Renal cortex interstitium (tissue), 11 donors: ENCODE measurements around the gene SMARCAL1. TPM values are rescaled to one million over a fixed set of nuclear protein-coding genes. Genes with fewer than 3 reads are reported as not detected.
"Not testable (repeated sequence)": the region's sequence is repeated elsewhere in the genome, so short reads cannot be mapped to it uniquely, and the experiment has no call there.

ENCODE experiments used
- DNase-seq, 11 donors: peaks; one replicate each; pipeline ENCODE4 v3.0.0-alpha.2; 2013; ENCODE audit warnings: low read depth in 9 of 11, low spot score in 4 of 11; ENCODE audit errors: extremely low read depth in 1 of 11
- polyA plus RNA-seq, 3 donors: library from polyadenylated mRNA; unstranded; fragments of 120-200 nt; gene quantifications; one replicate each; pipeline ENCODE4 v1.2.1, GENCODE V29; 2013; ENCODE audit not compliant: insufficient read length in 3 of 3

SMARCAL1 gene
- polyA plus RNA-seq, 3 donors = 26.9 to 31.6 (median 29.4) TPM

DNA sequence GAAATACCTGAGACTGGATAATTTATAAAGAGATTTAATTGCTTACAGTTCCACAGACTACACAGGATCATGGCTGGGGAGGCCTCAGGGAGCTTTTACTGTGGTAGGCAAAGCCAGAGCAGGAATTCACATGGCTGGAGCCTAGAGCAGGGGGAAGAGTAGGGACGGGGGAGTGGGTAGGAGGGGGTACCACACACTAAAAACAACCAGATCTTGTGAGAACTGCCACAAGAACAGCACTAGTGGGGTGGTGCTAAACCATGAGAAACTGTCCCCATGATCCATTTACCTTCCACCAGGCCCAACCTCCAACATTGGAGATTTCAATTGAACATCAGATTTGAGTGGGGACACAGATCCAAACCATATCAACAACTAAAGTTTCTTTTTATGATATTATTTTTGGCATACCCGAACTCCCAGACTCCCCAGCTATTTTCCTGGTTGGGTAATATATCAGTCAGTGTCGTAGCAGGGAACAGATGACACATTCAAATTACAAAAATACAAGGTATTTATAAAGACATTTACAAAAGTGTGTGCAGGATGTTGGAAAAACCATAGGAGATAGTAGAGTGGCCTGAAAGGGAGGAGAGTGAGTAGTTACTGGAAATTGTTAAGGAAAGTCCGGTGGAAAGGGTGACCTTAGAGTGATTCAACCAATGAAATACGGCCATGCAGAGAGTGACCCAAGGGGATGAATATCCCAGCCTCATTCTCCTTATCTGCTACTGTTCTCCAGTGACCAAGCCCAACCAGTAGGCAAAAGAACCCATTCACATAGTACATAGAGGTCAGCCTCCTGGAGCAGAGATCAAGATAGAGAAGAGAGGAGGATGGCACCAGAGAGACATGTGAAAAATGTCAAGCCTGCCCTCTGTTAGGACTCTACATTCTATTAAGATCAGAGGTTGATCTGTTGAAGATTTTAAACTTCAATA lies 95.2 kb downstream of the SMARCAL1 start:
- no peak for DNase-seq

DNA sequence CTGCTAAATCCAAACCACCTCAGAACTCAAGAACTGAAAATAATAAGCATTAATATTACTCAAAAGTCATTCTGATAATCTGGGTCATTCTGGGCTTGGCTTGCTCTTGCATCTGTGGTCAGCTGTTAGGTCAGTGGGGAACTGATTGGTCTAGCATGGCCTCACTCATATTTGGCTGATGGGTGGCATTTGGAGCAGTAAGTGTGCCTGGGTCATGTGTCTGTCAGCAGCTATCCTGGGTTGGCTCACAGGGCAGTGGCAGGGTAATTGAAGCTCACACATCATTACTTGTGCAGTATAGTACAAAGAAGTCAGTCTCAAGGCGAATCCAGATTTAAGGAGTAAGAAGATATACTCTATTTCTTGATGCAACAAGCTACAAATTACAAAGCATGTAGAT lies 95.9 kb downstream of the SMARCAL1 start:
- no peak for DNase-seq

DNA sequence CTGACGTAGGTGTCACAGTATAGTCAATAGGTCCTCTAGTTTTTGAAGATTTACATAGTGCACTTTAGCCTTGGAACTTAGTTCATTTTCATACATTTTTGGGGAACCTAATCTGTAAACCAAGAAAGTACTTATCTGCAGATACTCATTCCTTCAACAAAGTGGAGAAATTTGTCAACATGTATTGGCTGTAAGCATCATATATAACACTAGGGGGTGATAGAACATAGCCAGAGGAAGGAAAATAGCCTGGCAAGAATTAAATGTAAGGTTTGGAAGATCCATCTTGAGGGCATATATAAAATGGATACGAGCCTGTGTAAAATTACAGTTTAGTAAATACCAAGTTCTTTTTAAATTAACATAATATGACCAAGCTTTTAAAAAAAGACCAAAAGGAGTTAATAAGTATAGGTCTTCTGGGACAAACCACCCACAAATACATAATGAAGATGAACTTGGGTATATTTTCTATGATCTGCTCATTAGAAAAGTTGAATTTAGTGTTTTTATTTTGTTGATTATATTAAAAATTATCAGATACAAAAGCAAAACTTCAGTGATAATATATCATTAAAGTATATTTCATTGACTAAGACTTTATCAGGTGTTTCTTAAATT lies 104.6 kb downstream of the SMARCAL1 start:
- no peak for DNase-seq

DNA sequence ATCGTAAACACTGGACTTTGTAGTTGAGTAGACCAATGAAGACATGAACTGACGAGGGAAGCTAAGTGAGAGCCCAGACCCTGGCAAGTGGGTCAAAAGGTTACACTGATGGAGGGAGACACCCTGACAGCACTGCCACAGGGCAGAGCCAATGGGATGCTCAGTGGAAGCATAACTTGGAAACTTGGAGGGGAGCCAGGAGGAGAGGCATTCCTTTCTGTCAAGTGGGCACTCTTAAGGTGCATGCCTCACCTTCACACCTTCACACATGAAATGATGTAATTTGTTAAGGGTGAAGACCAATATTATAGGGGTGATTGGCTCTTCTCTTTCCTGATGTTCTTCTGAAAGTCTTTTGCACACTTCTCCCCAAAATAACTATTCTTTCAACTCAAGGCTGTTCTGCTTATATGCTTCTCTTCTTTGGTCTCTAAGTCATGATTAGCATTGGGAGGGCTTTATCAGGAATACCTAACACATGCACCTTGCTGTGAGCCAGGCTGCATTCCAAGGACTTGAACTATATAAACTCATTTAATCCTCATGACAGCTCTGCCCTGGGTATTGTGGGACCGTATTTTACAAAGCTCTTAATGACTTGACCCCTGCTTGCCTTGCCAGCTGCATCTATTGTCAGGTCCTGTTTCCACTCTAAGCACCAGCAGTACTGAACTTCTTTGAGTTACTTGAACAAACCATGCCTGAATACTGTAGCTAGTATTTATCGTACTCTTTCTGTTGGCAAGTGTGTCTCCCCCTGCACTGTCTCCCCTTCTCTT lies 105.4 kb downstream of the SMARCAL1 start:
- DNase-seq = no peak

DNA sequence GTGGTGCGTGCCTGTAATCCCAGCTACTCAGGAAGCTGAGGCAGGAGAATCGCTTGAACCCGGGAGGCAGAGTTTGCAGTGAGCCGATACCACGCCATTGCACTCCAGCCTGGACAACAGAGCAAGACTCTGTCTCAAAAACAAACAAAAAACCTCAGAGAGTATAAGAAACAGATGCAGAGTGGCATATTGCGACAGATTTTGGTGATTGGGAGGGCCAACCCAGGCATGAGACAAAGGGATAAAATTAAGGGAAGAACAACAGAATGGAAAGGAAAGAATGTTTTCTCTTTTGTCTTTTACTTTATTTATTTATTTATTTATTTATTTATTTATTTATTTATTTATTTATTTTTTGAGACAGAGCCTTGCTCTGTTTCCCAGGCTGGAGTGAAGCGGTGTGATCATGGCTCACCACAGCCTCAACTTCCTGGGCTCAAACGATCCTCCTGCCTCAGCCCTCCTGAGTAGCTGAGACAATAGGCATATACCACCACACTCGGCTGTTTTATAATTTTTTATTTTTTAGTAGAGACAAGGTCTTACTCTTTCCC lies 106.4 kb downstream of the SMARCAL1 start:
- DNase-seq = not testable (repeated sequence)

DNA sequence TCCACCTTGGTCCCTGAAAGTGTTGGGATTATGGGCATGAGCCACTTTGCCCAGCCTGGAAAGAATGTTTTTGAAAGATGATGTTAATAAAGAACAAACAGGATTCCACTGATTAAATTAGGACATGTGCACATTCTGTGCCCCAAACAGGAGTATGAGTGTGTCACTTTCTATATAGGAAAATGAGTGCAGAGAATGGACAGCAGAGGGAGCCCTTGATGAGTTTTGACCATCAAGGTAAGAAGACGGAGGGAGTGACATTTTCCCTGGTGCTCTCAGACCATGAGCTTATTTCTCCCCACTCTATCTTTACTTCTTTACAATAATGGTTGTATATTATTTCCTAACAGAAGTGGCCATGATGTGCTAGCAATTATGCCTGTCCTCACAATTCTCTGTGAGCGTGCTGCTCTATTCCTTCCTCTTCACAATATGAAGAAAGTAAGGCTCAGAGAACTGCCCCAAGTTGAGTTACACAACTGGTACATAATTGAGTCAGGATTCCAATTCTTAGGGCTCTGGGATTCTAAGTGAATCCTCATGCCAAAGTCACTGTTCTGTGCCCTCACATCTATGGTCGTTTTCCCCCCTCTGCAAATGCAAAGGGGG lies 107.0 kb downstream of the SMARCAL1 start:
- DNase-seq = peak in 8 of 11 donors; percentile 73 to 87 (median 76)

DNA sequence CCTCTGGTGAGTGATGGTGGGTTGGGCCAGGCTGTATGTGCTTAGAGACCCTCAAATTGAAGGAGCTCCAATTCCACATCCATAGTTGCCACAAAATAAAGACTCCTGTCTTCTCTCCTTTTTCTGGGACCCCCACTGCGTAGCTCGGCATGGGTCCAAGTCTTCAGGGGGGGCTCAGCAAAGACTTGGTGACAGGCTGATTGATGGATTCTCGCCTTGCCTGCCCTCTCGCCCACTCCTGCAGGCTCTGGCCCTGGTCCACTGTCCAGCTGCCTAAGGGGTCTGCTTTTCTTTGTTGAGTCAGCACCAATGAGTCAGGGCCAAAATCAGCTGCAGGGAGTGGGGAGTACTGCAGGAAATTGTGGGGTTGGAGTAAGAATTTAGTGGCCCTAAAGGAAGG lies 107.8 kb downstream of the SMARCAL1 start:
- no peak for DNase-seq

DNA sequence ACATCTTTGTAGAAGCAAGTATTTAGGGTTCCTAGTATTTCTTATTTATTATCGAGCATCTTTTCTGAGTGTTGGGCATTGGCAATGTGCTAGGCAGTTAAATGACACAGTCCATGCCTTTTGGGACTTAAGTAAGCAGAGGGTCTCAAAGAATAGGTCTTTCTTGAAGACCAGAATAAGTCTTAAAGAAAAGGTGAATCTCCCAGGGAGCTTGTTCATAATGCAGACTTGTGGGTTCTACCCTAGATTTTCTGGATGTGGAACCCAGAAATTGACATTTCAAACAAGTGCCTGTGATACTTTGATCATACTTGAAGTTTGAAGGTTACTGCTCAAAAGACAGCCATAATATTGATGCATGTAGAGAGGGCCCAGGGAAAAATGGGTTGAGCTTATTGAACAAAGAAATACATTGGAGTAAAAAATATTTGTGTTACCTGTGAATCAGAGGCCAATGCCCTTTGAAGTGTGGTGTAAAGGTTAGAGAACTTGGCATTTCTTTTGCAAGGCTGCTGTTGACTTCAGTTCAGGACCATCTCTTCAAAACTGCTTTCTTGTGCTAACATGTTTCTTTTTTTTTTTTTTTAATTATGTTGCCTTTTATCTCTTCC lies 110.7 kb downstream of the SMARCAL1 start:
- DNase-seq = no peak

DNA sequence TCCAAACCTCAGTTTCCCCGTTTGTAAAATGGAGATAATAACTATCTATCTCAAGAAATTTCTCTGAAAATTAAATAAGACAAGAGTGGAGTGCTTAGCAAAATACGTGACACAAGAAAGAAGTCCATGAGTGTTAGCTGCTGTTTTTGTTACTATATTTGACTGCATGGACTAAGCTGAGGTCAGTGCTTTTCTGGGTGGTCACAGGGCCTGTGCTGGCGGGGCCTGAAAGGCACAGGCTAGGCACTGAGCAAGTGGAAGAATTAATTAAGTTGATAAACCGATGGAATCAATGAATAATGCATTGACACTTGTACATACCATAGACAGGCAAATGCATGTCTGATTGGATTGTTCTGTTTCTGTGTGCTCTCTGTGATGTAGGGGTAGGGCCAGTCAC lies 113.7 kb downstream of the SMARCAL1 start:
- no peak for DNase-seq

DNA sequence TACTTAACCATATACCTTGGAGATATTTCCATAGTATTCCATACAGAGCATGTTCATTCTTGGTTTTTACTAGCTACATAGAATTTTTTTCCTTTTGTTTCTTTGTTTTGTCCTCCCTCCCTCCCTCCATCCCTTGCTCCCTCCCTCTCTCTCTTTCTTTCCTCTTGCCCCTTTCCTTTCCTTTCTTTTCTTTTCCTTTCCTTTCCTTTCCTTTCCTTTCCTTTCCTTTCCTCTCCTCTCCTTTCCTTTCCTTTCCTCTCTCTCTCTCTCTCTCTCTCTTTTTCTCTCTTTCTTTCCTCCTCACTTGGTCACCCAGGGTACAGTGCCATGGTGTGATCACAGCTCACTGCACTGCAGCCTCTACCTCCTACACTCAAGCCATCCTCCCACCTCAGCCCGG lies 114.7 kb downstream of the SMARCAL1 start:
- DNase-seq = no peak

DNA sequence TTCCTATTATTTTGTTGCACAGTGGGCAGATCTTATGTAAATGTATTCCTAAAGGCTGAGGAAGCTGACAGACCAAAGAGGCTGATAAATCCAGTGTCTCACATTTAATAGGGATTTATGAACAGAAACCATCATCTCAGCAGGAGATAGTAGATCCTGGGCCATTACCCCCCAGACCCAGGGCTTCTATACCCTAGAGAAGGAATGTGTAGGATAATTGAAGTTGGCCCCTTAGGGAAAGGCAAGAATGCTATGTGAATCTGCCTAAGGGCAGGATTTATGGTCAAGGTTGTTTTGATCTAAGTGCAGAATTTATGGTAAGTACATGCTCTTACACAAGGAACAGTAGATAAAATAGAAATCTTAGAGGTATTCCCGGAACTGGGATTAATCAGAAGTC lies 115.3 kb downstream of the SMARCAL1 start:
- no peak for DNase-seq

DNA sequence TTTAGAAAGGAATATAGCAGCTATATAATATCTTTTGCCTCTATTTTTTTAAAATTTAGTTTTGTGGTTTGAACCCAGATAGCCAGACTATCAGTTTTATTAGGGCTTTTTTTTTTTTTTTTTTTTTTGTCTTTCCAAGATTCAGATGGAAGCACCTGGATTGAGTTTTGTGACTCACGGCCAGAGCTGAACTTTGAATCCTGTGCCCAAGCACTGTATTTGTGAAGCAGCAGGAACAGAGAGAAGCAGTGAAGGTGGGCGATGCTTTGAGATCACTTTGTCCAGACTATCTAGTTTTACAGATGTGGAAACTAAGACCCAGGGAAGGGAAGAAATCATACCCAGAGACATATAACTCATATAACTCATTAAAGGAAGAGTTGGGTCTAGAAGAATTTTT lies 120.3 kb downstream of the SMARCAL1 start:
- no peak for DNase-seq

Other genes starting within 250 kb of the SMARCAL1 start
- gene MARCHF4, start 40.0 kb upstream of the SMARCAL1 start, polyA plus RNA-seq = under 1 TPM; 0.06 to 0.11 (median 0.09) TPM
- gene RPL37A, start 86.4 kb downstream of the SMARCAL1 start, polyA plus RNA-seq = 1,000 to 10,000 TPM; 2,092 to 2,614 (median 2,146) TPM
- gene IGFBP2, start 220.9 kb downstream of the SMARCAL1 start, polyA plus RNA-seq = 100 to 1,000 TPM; 169 to 259 (median 209) TPM